GM12873 (cell line): ENCODE measurements around the gene AKNA.

Experiments
- TF ChIP-seq, protein P1 (sequence below): IDR thresholded peaks from 2 replicates; pipeline ENCODE4 v1.5.1; 2012; ENCODE audit warnings: low read depth, mild to moderate bottlenecking, moderate library complexity, low read length, control low read depth; ENCODE audit not compliant: insufficient read depth; ENCODE audit errors: missing control alignments

AKNA gene

DNA sequence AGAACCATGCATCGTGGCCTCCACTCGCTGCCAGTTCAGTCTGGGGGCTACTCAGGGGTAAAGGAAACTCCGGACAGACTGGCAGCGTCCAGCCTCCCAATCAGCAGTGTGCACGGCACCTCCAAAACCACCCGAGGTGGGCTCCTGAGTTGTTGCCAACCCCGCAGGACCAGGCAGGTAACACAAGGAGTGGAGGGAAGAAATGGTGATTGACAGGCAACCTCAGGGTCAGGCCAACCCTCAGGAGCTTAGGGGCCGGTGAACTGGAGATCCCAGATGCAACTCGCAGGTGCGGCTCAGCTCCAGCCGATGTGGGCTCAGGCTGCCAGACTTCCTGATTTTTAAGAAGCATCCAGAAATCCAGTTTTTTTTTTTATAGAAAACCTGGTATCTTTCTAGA is 37.3 kb upstream of the AKNA start:
- TF ChIP-seq, protein P1, sequence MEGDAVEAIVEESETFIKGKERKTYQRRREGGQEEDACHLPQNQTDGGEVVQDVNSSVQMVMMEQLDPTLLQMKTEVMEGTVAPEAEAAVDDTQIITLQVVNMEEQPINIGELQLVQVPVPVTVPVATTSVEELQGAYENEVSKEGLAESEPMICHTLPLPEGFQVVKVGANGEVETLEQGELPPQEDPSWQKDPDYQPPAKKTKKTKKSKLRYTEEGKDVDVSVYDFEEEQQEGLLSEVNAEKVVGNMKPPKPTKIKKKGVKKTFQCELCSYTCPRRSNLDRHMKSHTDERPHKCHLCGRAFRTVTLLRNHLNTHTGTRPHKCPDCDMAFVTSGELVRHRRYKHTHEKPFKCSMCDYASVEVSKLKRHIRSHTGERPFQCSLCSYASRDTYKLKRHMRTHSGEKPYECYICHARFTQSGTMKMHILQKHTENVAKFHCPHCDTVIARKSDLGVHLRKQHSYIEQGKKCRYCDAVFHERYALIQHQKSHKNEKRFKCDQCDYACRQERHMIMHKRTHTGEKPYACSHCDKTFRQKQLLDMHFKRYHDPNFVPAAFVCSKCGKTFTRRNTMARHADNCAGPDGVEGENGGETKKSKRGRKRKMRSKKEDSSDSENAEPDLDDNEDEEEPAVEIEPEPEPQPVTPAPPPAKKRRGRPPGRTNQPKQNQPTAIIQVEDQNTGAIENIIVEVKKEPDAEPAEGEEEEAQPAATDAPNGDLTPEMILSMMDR = no peak

DNA sequence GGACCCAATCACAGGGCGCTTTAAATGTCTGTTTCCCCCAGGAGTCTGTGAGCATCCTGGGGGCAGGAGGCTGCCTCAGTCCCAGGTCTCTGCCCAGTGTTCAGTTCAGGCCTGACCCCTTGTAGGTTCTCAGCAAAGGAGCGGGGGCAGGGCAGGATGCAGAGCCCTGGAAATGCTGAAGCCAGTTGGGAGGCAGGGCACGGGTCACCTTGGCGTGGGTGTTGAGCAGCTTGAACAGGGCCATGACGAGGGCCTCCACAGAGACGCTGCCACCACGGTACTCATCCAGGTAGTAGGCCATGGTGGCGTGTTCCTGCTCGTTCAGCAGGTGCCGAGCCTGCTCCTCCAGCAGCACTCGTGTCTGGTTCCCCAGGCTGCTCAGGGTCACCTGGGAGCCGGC is 36.3 kb upstream of the AKNA start:
- TF ChIP-seq, protein P1 = no peak

DNA sequence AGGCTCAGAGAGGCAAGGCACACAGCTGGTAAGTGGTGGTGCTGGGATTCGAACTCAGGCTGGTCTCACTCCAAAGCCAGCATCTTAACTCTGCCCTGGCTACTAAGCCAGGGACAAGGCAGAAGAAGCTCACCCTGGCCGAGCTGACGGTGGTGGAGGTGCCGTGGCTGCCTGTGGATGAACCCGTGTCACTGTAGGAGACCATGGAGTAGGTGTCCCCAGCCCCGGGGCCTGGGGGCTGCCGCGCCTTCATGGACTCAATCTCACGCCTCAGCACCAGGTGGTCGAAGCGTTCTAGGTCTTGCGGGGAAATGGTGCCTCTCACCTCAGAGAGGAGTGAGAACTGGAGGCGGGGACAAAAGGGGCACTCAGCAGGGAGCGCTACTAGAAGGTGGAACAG is 35.4 kb upstream of the AKNA start:
- TF ChIP-seq, protein P1 = no peak

DNA sequence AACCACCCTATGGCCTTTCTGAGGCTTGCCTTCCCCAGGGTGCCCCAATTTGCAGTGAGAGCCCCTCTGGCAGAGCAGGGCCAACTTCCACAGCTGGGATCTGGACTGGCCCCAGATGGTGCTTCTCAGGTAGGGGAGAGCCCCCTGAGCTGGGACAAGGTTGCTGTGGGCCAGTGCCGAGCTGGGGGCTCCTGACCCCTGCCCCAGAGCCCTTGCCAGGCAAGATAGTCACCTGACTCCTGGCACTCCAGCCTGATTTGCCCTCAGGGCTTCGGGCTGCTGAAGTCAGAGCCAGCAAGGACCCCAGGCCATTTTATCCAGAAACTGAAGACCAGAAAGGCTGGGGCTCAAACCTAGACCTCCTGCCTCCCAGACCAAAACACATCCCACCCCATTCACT is 33.4 kb upstream of the AKNA start:
- TF ChIP-seq, protein P1 = no peak

DNA sequence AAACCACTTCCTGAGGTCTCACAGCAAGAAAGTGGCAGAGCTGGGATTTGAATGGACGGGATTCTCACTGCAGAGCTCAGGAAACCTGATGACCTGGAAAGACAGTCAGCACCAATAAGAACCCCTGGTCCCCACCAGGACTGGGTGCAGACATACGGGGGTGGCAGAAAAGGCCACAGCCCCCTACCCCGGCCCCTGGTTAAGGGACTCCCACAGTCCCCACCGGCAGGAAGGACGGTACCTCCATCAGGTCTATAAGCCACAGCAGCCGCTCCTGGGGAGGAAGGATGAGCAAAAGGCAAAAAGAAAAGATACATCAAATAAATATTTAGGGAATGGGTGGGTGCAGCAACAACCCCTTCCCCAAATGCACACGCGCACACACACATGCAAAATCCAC is 32.0 kb upstream of the AKNA start:
- TF ChIP-seq, protein P1 = no peak

DNA sequence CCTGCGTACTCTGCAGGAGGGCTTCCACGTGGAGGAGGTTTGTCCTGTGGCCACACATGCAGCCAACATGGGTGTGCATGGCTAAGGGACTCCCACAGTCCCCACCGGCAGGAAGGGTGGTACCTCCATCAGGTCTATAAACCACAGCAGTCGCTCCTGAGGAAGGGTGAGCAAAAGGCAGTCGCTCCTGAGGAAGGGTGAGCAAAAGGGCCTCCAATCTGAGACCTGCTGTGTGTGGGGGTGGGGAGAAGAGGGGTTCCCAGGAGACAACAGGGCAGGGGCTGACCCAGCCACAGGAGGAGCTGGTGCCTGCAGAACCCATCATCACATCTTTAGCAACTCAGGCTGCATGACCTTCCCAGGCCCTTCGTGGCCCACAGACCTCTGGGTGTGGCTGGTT is 30.3 kb upstream of the AKNA start:
- TF ChIP-seq, protein P1 = no peak

DNA sequence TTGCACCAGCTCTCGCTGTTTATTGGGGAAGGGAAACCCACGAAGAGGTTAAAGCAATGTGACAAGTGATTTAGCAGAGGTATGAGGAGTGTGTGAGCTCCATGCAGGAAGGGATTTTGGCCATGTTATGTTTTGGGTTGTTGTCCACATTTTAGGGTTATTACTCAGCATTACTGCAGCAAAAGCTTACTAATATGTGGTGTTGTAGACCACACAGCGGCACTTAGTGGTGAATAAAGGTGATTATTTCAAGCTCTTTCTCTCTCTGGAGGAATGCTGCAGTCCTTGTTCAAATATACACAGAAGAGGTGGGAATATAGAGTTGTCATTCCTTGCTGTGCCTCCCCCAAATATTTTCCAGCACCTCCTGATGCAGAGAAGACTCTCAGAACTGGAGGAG is 29.7 kb upstream of the AKNA start:
- TF ChIP-seq, protein P1 = no peak
